NCI-H1694 (cell line): ENCODE measurements around the gene TTC4.

Experiments
- DNase-seq: peaks from one replicate; lab custom pipeline; 2025; lab: John Stamatoyannopoulos, UW

TTC4 gene, protein sequence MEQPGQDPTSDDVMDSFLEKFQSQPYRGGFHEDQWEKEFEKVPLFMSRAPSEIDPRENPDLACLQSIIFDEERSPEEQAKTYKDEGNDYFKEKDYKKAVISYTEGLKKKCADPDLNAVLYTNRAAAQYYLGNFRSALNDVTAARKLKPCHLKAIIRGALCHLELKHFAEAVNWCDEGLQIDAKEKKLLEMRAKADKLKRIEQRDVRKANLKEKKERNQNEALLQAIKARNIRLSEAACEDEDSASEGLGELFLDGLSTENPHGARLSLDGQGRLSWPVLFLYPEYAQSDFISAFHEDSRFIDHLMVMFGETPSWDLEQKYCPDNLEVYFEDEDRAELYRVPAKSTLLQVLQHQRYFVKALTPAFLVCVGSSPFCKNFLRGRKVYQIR

DNA sequence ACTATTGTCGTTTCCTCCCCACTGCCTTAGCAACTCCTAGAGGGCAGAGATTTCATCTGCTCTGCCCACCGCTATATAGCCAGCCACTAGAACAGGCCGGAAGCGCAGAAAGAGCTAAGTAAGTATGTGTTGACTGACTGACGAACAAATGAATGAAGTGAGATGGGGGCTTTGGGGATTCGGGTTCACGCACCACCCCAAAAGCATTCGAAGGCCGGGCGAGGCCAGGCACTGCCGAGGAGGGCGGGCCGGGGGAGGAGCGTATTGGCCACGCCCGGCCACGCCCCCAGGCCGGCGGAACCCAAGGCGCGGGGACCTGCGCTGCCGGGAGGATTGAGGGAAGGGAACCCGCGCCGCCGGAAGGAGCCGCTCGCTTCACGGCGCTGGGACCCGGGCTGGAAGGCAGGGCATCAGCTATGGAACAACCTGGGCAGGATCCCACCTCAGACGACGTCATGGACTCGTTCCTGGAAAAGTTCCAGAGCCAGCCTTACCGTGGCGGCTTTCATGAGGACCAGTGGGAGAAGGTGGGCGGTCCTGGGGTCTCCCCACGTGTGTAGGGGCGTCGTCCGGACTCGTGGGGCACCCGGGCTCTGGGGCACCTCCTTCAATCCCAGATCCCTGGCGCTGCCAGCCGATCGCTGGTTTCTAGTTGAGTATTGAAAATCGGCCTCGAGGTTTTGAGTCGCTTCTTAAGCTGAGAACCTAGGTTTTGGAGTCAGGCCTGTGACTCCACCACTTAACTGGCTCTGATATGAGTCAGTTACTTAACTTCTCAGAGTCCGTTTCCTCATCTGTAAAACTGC, at the start of gene TTC4:
TTC4 (plus strand) TSS at position 369 of the 806 bp plus-strand sequence; CDS start at position 417, 48 bp downstream.
- peak; percentile 83 for DNase-seq

DNA sequence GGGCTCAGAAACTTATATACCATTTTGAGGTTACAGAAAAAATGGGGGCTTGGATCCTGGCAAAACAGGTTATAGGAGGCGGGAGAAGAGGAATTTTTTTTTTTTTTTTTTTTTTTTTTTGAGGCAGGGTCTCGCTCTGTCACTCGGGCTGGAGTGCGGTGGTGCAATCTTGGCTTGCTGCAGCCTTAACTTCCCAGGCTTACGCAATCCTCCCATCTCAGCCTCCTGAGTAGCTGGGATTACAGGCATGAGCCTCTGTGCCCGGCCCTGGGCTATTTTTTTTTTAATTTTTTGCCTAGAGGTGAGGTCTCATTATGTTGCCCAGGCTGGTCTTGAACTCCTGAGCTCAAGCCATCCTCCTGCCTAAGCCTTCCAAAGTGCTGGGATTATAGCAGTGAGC, 49.3 kb upstream of the TTC4 start:
- no peak for DNase-seq

DNA sequence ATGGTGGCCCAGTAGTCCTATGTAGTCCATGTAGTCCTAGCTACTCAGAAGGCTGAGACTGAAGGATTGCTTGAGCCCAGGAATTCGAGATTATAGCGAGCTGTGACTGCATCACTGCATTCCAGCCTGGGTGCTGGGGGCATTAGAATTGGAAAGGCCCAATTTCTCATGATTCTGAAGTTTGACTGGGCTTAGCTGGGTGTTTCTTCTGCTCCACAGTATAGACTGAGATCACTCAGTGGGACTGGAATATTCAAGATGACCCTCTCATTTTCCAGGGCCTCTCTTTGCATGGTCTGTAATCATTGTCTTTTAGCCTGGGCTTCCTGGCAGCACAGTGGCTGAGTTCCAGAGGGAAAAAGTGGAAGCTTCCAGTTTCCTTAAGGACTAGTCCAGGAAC, 47.9 kb upstream of the TTC4 start:
- no peak for DNase-seq

DNA sequence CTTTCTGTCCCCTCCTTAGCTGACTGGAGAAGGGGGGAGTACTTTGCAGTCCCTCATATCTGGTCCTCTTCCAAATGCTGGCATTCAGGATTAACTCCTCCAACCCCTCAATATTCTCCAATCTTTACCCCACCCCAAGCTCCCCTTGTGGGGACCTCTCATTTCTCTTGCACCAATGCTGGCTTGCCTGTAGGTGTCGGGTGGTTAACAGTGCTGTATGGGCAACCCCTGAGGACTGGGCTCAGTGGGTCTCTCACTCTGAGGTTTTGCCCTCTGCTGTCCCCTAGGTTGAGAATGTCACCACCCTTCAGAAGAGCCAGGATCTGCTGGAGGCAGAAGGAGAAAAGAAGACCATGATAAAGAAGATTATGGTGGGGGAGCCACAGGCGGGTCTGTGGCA, 47.1 kb upstream of the TTC4 start:
- DNase-seq = no peak

DNA sequence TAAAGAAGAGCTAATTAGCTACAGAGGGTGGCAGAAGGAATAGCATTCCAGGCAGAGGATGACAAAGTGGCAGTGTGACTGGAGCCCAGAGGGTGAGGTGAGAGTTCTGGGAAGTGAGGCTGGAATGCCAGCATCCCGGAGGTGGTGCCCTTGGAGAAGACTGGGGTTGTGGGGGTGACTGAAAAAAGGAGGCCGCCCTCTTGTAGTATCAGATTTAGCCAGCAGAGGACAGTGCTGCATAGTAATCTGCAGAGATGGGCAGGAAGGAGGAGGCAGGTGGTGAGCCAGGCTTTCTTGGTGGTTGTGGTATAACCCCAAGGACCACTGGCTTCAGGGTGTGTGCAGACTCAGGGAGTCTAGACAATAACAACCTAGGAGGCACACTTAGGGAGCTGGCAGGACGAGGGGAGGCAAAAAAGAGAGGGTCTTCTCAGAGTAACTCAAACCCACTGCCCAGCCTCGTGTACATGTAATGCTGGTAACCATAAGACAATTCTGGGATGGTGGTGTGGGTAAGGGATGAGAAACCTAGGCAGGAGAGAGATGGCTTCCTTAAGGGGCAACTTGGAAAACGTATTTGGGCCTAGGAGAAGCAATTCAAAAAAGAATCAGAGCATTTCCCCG, 43.6 kb upstream of the TTC4 start:
- DNase-seq = peak; percentile 58

DNA sequence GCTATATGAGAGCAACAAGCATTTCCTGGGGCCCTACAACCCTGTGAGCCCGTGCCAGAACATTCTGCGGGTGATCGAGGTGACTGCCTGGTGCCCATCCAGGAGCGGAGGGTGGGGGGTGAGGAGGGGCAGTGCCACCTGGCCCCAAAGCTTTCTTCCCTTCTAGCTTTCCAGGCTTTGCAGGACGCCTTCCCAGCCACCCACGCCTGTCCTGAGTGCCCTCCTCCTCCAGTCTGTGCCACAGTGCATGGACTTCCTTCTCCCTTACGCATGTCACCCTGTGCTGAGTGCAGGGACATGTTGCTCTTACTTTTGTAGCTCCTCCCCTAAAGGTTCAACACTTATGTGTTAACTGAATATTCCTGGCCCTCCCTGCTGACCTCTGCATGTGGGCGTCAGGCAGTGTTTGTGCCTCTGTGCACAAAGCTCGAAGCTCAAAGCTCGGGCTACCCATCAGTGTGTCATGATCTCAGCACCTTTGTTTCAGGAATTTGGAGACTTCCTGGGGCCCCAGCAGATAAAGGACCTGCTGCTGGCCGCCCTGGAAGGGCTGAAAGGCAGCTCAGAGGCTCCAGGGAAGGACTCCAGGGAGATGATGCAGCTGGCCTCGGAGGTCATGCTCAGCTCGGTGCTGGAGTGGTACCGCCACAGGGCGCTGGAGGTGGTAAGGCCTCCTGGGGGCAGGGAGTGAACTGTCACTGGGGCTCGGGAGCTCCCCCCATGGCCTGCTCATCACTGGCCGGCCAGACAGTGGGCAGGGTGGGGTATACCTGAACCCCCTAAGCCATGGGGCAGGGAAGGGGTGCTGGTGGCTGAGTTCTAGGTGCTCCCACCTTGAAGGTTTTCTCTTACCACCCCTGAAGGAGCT, 36.7 kb upstream of the TTC4 start:
- no peak for DNase-seq

DNA sequence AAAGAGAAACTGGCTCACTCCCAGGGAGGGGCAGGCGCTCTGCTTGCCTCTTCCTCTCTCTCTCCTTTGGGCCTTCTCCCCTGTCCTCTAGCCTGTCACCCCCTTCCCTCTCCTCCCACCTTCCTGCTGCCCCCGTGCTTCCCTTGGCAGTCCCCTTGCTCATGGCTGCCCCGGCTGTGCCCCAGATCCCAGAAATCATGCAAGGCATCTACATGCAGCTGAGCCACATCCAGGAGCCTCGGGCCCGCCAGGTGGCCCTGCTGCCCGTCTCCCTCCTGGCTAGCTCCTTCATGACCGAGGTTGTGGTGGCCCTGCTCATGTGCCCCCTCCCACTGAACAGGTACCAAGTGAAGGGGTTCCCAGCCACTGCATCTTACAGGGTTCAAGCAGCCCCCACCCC, 36.0 kb upstream of the TTC4 start:
- no peak for DNase-seq

DNA sequence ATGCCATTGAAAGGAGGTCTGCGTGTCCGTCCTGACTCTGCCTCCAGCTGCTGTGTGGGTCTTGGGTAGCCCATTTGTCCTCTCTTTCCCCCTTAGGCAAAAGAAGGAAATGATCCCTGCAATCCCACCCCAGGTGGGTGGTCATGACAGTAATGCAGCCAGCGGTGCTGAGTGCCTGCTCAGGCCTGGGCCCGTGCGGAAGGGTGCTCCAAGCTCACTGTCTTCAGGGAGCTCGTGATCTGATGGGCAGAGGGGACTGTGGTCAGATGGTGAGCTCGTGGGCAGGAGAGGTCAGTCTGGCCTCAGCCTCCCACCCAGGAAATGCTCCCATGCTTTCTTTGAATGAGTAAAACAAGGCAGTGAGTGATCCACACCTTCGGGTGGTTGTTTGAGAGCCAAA, 35.3 kb upstream of the TTC4 start:
- no peak for DNase-seq

DNA sequence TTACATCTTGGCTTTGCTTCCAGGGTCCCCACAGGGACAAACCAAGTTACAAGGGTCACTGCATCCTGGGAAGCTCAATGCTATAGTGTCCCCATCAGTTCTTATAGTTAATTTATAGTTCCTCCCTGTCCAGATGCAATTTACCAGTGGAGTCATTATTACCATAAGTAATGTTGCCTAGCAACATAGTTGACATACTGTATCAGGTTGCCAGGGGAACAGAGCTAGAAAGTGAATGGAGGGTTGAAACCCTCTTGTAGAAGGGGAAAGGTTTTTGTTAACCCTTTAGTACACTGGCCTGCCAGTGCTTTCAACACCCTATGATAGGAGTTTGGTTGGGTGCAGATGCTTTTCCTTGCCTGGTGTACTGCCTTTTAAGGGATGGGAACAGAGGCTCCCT, 34.3 kb upstream of the TTC4 start:
- DNase-seq = no peak

DNA sequence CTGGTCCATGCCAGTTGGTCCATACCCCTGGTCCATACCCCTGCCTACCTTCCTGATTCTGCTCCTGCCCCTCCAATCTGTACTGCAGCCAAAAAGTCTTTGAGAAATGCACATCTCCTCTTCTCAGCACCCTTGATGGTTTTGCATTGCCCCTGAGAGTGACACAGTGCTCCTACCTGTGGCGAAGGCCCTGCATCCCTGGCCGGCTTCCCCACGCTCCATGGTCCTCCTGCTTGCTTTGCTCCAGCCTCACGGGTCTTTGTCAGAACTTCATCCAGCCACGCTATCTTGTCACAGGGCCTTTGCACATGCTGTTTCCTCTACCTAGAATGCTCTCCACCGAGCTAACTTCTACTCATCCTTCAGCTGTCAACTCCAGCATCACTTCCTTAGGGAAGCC, 32.2 kb upstream of the TTC4 start:
- no peak for DNase-seq

DNA sequence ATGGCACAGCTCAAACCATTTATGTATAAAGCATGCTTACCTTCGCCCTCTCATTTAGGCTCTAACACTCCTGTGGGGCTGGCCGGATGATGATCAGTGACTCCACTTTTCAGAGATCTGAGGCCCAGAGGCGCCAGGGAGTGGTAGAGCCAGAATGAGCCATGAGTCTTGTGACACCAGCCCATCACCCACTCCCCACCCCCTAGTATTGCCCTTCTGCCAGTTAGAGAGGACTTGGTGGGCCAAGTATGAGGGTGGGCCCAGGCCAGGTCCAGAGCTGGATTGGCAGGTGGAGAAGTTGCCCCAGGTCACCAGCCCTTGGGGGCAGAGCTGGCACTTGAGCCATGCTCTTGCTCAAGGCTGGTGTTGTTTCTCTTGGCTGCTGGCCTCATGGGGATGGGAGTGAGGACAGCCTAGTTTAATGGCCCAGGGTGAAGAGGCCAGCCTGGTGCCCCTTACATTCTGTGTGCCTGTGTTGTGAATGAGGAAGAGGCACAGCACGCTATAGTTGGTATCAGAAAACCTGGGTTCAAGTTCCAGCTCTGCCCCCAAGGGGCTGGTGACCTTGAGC, 30.2 kb upstream of the TTC4 start:
- no peak for DNase-seq

DNA sequence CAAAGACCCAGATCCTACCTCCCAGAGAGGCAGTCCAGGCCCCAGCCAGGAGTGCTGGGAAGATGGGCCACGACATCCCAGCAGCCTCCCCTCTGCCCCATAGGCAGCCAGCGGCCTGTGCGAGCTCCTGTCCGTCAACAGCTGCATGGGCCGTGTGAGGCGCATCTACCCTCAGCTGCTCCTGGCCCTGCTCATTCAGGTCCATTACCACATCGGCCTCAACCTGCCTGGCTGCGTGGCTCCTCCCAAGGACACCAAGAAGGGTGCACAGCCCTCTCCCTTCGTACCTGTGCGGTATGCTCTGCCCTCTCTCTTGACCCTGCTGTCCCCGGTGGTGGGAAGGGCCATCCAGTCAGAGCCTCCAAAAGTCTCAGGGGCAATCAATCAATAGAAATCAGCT, 29.5 kb upstream of the TTC4 start:
- no peak for DNase-seq

DNA sequence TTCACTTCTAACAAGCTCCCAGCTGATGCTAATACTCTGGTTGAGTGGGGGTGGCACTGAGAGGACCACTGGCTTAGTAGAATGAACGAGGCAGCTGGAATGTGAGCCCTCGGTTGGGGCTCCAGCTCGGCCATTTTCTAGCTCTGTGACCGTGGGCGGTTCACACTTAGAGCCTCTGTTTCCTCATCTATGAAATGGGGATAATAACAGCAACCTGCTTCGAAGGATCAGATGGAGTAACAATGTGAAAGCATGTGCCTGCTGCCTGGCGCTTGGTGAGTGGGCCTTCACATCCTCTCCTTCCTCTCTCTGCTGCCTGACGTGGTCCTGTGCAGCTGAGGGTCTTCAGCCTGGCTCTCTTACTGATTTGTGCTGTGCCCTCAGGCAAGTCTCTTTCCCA, 20.9 kb upstream of the TTC4 start:
- DNase-seq = no peak

DNA sequence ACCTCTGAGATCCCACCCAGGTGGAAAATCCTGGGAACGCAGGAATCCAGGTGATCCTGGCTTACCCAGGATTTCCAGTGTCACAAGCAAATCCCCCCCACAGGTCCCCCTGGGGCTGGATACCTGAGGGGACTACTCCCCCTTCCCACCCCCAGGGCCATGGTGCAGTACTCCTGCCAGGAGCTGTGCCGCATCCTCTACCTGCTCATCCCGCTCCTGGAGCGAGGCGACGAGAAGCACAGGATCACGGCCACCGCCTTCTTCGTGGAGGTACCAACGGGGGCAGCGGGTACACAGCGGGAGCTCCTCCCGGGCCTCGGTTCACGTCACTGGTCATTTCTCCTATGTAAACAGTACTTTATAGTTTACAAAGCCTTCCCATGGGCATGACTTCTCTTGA, 20.4 kb upstream of the TTC4 start:
- DNase-seq = no peak

DNA sequence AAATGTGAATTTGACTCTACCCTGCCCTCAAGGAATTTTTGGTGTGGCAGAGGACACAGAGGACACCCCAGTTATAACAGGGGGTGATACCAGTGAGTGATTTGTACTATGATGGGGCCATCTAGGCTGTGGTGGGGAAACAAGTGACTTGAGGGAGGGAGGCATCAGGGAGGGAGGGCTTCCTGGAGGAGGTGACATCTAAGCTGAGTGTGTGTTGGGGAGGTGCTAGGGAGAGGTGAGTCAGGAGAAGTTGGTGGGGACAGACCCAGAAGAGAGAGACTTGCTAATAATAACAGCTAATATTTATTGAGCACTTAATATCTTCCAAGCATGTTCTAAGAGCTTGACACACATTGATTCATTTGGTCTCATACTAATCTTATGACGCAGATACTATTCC, 19.9 kb upstream of the TTC4 start:
- DNase-seq = no peak

DNA sequence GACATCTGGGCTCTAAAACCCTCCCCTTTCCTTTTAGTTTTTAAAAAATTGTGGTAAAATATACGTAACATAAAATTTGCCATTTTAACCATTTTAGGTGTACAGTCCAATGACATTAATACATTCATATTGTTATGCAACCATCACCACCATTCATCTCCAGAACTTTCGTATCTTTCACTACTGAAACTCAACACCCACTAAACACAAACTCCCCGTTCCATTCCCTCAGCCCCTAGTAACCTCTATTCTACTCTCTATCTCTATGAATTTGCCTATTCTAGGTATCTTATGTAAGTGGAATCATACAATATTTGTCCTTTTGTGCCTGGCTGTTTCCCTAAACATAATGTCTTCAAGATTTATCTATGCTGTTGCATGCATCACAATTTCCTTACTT, 19.4 kb upstream of the TTC4 start:
- no peak for DNase-seq

DNA sequence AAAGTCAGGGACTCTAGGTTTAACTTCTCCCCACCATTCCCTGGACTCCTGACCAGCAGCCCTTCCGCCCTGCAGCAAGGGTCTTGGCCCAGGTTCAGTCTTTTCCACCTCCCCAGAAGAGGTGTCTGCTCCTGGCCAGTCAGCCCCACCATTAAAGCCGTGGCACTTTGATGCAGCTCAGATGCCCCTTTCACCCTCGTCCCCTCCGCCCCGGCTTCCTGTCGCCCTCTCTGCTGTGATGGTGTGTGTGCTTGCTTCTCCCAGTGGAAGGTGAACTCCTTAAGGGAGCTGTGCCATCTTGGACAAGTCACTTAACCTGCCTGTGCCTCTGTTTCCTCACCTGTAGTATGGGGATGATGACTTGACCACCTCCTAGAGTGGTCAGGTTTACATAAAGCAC, 17.8 kb upstream of the TTC4 start:
- DNase-seq = no peak

DNA sequence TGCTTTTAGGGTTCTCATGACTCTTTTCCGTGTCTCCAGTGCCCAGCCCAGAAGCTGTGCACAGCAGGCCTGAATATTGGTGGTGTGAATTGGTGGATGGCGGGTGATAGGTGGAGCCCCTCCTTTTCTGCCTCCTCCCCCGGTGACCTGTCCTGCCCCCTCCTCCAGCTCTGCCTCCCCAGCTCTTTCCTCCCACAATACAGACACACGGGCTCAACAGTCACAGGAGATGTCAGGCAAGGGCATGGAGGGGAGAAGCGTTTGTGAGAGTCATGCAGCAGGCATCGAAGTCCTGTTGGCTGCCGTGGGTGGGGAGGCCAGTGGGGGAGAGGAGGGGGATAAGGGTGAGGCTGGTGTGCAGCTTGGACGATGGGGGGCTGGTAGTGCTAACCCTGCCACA, 17.3 kb upstream of the TTC4 start:
- DNase-seq = no peak

DNA sequence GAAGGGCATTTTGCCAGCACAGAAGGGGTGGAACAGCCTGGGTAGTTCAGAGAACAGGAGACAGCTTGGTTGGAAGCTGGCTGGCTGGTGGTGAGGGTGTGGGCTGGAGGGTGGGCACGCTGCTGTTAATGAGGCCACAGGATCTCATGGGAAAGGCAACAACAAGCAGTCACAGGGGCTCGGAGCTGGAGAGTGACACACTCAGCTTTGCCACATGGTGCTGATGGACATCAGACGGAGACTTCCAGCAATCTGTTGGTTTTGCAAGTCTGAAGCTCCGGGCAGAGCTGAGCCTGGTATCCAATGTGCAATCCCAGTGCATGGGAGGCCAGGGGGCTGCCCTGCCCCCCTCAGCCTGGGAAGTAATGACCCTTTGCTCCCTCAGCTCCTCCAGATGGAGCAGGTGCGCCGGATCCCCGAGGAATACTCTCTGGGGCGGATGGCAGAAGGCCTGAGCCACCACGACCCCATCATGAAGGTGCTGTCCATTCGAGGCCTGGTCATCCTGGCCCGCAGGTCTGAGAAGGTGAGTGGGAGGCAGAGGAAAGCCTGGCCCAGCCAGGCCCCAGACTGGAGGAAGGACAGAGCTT, 15.6 kb upstream of the TTC4 start:
- DNase-seq = no peak

DNA sequence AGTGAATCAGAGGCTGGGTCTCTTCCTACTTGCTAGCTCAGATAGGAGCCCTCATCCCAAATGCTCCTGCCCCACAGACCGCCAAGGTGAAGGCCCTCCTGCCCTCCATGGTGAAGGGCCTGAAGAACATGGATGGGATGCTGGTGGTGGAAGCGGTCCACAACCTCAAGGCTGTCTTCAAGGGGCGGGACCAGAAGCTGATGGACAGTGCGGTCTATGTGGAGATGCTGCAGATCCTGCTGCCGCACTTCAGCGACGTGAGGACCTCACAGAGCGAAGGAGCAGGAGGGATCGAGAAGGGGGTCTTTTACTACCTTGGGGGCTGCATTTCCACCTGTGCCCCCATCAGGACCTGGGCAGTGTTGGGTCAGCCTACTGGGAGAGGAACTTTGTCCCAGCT, 14.6 kb upstream of the TTC4 start:
- no peak for DNase-seq

DNA sequence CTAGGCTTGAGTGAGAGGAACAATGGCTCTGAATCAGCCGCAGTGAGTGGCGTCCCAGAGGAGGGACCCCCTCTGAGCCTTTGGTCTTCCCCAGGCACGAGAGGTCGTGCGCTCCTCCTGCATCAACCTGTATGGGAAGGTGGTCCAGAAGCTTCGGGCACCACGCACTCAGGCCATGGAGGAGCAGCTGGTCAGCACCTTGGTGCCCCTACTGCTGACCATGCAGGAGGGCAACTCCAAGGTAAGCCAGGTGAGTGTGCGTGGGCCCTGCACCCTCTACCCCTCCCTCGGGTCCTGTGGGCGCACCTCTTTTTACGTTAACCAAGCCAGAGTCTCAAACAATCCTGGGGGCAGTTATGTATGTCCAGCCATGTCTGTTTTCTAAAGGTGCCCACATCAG, 13.7 kb upstream of the TTC4 start:
- no peak for DNase-seq
